Right forelimb (tissue), 1 donor: ENCODE measurements around the gene ALDH16A1.

Experiments
- DNase-seq: peaks from one replicate; pipeline ENCODE4 v3.0.0-alpha.2; 2018

The ALDH16A1 gene

GRCh38 chr19:49425178-49425577, 27.8 kb upstream of the ALDH16A1 start, which contains the start of gene GFY:
Gene GFY (plus strand): TSS chr19:49425388. CDS start chr19:49426431, 1,043 bp downstream.
- DNase-seq: no peak

GRCh38 chr19:49425922-49426592, 27.0 kb upstream of the ALDH16A1 start:
- DNase-seq: no peak

- no peak for DNase-seq
Observed at GRCh38 chr19:49427339-49427738, 25.7 kb upstream of the ALDH16A1 start.

GRCh38 chr19:49427855-49428546, 25.0 kb upstream of the ALDH16A1 start:
- DNase-seq: no peak

GRCh38 chr19:49428547-49429451, 24.2 kb upstream of the ALDH16A1 start:
- DNase-seq: no peak

- DNase-seq: no peak
Observed at GRCh38 chr19:49430172-49430677, 22.8 kb upstream of the ALDH16A1 start.

- no peak for DNase-seq
Observed at GRCh38 chr19:49430678-49431329, 22.2 kb upstream of the ALDH16A1 start.

- no peak for DNase-seq
Observed at GRCh38 chr19:49431330-49431749, 21.7 kb upstream of the ALDH16A1 start.

GRCh38 chr19:49432141-49433073, 20.6 kb upstream of the ALDH16A1 start:
- no peak for DNase-seq

- no peak for DNase-seq
Observed at GRCh38 chr19:49433240-49433901, 19.7 kb upstream of the ALDH16A1 start.

- no peak for DNase-seq
Observed at GRCh38 chr19:49434907-49435583, 18.0 kb upstream of the ALDH16A1 start.

GRCh38 chr19:49435670-49436069, 17.4 kb upstream of the ALDH16A1 start:
- DNase-seq: no peak

- DNase-seq: no peak
Observed at GRCh38 chr19:49436381-49437017, 16.5 kb upstream of the ALDH16A1 start.

GRCh38 chr19:49437231-49437630, 15.8 kb upstream of the ALDH16A1 start:
- DNase-seq: no peak

GRCh38 chr19:49438261-49438660, 14.8 kb upstream of the ALDH16A1 start:
- no peak for DNase-seq

GRCh38 chr19:49439836-49440235, 13.2 kb upstream of the ALDH16A1 start:
- DNase-seq: no peak

GRCh38 chr19:49440439-49441209, 12.4 kb upstream of the ALDH16A1 start:
- no peak for DNase-seq

- DNase-seq: no peak
Observed at GRCh38 chr19:49441210-49441959, 11.6 kb upstream of the ALDH16A1 start, which contains the start of gene SLC17A7. Gene SLC17A7 (minus strand): TSS chr19:49441527. CDS start chr19:49441379, 148 bp downstream.
